ACC112 (cell line): ENCODE results near the gene LGR6.

Experiments
- H2AFZ ChIP-seq: fragments of 200-600 bp; sonication (generic); one replicate; pipeline ENCODE4 v1.6.0; 2017; ENCODE audit warnings: antibody characterized with exemption, low read length; ENCODE audit not compliant: unreplicated experiment
- H3K27ac ChIP-seq: fragments of 200-600 bp; sonication (generic); 2 replicates; pipeline ENCODE4 v1.5.1; 2014; ENCODE audit warnings: low read depth, mild to moderate bottlenecking, antibody characterized with exemption, low read length, moderate library complexity
- H3K27me3 ChIP-seq: fragments of 200-600 bp; sonication (generic); 2 replicates; pipeline ENCODE4 v1.6.1; 2014; ENCODE audit warnings: mild to moderate bottlenecking, antibody characterized with exemption, low read length, moderate library complexity, mixed read lengths; ENCODE audit not compliant: insufficient read depth
- H3K36me3 ChIP-seq: fragments of 200-600 bp; sonication (generic); 2 replicates; pipeline ENCODE4 v1.6.1; 2016; ENCODE audit warnings: mild to moderate bottlenecking, antibody characterized with exemption, low read length, moderate library complexity, mixed read lengths; ENCODE audit not compliant: insufficient read depth
- H3K4me1 ChIP-seq: fragments of 200-600 bp; sonication (generic); one replicate; pipeline ENCODE4 v1.6.1; 2016; ENCODE audit warnings: low read length, mixed read lengths; ENCODE audit not compliant: insufficient read depth, unreplicated experiment, control insufficient read depth
- H3K4me3 ChIP-seq: fragments of 200-600 bp; sonication (generic); 2 replicates; pipeline ENCODE4 v1.5.1; 2014; ENCODE audit warnings: mild to moderate bottlenecking, low read depth, low read length
- H3K79me2 ChIP-seq: fragments of 200-600 bp; sonication (generic); one replicate; pipeline ENCODE4 v1.6.0; 2016; ENCODE audit warnings: low read length; ENCODE audit not compliant: control insufficient read depth, unreplicated experiment, insufficient read depth

LGR6 gene

GRCh38 chr1:202283379-202283844 lies 89.8 kb downstream of the LGR6 start:
- H3K4me3 ChIP-seq = no peak overlapping the region
- H3K79me2 ChIP-seq = no peaks in the 10 kb centered on the region
- H3K27me3 ChIP-seq = no peaks in the 10 kb centered on the region
- peaks cover 59% of the 10 kb centered on the region for H3K4me1 ChIP-seq
- H2AFZ ChIP-seq = no peak overlapping the region
- no peak overlapping the region for H3K27ac ChIP-seq
- H3K36me3 ChIP-seq = no peaks in the 10 kb centered on the region

GRCh38 chr1:202283991-202284390 lies 90.4 kb downstream of the LGR6 start:
- Histone ChIP-seq H2AFZ (no peak overlapping the region), H3K79me2 (no peaks in the 10 kb centered on the region), H3K27ac (no peak overlapping the region), H3K36me3 (no peaks in the 10 kb centered on the region), H3K4me3 (no peak overlapping the region), H3K4me1 (peaks cover 59% of the 10 kb centered on the region), H3K27me3 (no peaks in the 10 kb centered on the region)

- Histone ChIP-seq H3K36me3 (no peaks in the 10 kb centered on the region), H3K79me2 (no peaks in the 10 kb centered on the region), H3K27ac (no peak overlapping the region), H3K4me3 (no peak overlapping the region), H3K4me1 (peaks cover 40% of the 10 kb centered on the region), H3K27me3 (no peaks in the 10 kb centered on the region), H2AFZ (no peak overlapping the region)
Observed at GRCh38 chr1:202285908-202286307, 92.3 kb downstream of the LGR6 start.

- H3K4me3 ChIP-seq = no peak overlapping the region
Observed at GRCh38 chr1:202286622-202287097, 93.1 kb downstream of the LGR6 start.

GRCh38 chr1:202287196-202287595 lies 93.6 kb downstream of the LGR6 start:
- Histone ChIP-seq H3K36me3 (no peaks in the 10 kb centered on the region), H3K4me1 (peaks cover 33% of the 10 kb centered on the region), H2AFZ (no peak overlapping the region), H3K4me3 (no peak overlapping the region), H3K27ac (no peak overlapping the region), H3K27me3 (no peaks in the 10 kb centered on the region), H3K79me2 (no peaks in the 10 kb centered on the region)

More at GRCh38 chr1:202286622-202287097, 93.1 kb downstream of the LGR6 start:
- H3K36me3 ChIP-seq = no peaks in the 10 kb centered on the region
- peaks cover 33% of the 10 kb centered on the region for H3K4me1 ChIP-seq
- no peaks in the 10 kb centered on the region for H3K27me3 ChIP-seq
- no peak overlapping the region for H3K27ac ChIP-seq
- no peaks in the 10 kb centered on the region for H3K79me2 ChIP-seq
- no peak overlapping the region for H2AFZ ChIP-seq

GRCh38 chr1:202288177-202288576 lies 94.6 kb downstream of the LGR6 start:
- H3K27me3 ChIP-seq = no peaks in the 10 kb centered on the region
- no peak overlapping the region for H3K4me3 ChIP-seq
- no peaks in the 10 kb centered on the region for H3K79me2 ChIP-seq
- no peak overlapping the region for H3K27ac ChIP-seq
- H3K4me1 ChIP-seq = peaks cover 31% of the 10 kb centered on the region
- no peak overlapping the region for H2AFZ ChIP-seq
- no peaks in the 10 kb centered on the region for H3K36me3 ChIP-seq

GRCh38 chr1:202289009-202289408 lies 95.4 kb downstream of the LGR6 start:
- Histone ChIP-seq H3K79me2 (no peaks in the 10 kb centered on the region), H2AFZ (no peak overlapping the region), H3K27ac (no peak overlapping the region), H3K27me3 (no peaks in the 10 kb centered on the region), H3K4me3 (no peak overlapping the region), H3K4me1 (peaks cover 24% of the 10 kb centered on the region), H3K36me3 (no peaks in the 10 kb centered on the region)

- Histone ChIP-seq H3K4me1 (peaks cover 16% of the 10 kb centered on the region), H3K36me3 (no peaks in the 10 kb centered on the region), H3K79me2 (no peaks in the 10 kb centered on the region), H3K4me3 (no peak overlapping the region), H3K27me3 (peaks cover 7% of the 10 kb centered on the region), H3K27ac (no peak overlapping the region), H2AFZ (no peak overlapping the region)
Observed at GRCh38 chr1:202291001-202291400, 97.4 kb downstream of the LGR6 start.

- Histone ChIP-seq H3K4me3 (no peak overlapping the region), H3K27ac (no peak overlapping the region), H3K27me3 (peaks cover 16% of the 10 kb centered on the region), H3K4me1 (peaks cover 13% of the 10 kb centered on the region), H3K79me2 (no peaks in the 10 kb centered on the region), H2AFZ (no peak overlapping the region), H3K36me3 (no peaks in the 10 kb centered on the region)
Observed at GRCh38 chr1:202291961-202292712, 98.5 kb downstream of the LGR6 start.

- Histone ChIP-seq H3K36me3 (no peaks in the 10 kb centered on the region), H3K79me2 (no peaks in the 10 kb centered on the region), H3K4me1 (peaks cover 13% of the 10 kb centered on the region), H3K4me3 (no peak overlapping the region), H3K27me3 (peaks cover 18% of the 10 kb centered on the region), H2AFZ (no peak overlapping the region), H3K27ac (no peak overlapping the region)
Observed at GRCh38 chr1:202292773-202293172, 99.2 kb downstream of the LGR6 start.

- peaks cover 13% of the 10 kb centered on the region for H3K4me1 ChIP-seq
- peaks cover 22% of the 10 kb centered on the region for H3K27me3 ChIP-seq
- H3K27ac ChIP-seq = no peak overlapping the region
- H3K79me2 ChIP-seq = no peaks in the 10 kb centered on the region
- no peak overlapping the region for H2AFZ ChIP-seq
- H3K36me3 ChIP-seq = no peaks in the 10 kb centered on the region
- H3K4me3 ChIP-seq = no peak overlapping the region
Observed at GRCh38 chr1:202293569-202293968, 100.0 kb downstream of the LGR6 start.
